Mesendoderm (in vitro differentiated cells): ENCODE results near the gene VWA8.

Experiments
- DNase-seq: peaks from one replicate; pipeline ENCODE4 v3.0.0; 2013
- H2AK5ac ChIP-seq: 2 replicates; pipeline ENCODE4 v1.6.1; 2013; ENCODE audit warnings: low read length, inconsistent platforms
- H2BK120ac ChIP-seq: 2 replicates; pipeline ENCODE4 v1.6.1; 2013; ENCODE audit warnings: low read depth, mild to moderate bottlenecking, low read length, moderate library complexity, mixed read lengths
- H2BK15ac ChIP-seq: replicated peaks from 2 replicates; pipeline ENCODE4 v1.6.1; 2013; ENCODE audit warnings: low read depth, mild to moderate bottlenecking, moderate library complexity
- H2BK5ac ChIP-seq: 2 replicates; pipeline ENCODE4 v1.6.1; 2013; ENCODE audit warnings: low read length, inconsistent platforms
- H3K18ac ChIP-seq: 2 replicates; pipeline ENCODE4 v1.6.1; 2013; ENCODE audit warnings: mild to moderate bottlenecking, low read length, mixed read lengths
- H3K23ac ChIP-seq: one replicate; pipeline ENCODE4 v1.6.1; 2013; ENCODE audit warnings: low read length
- H3K27ac ChIP-seq: 2 replicates; pipeline ENCODE4 v1.5.1; 2013; ENCODE audit warnings: low read depth, mild to moderate bottlenecking, inconsistent platforms, low read length, moderate library complexity
- H3K27me3 ChIP-seq: 2 replicates; pipeline ENCODE4 v1.6.1; 2013; ENCODE audit warnings: low read length, control low read depth, mild to moderate bottlenecking, inconsistent platforms; ENCODE audit not compliant: insufficient read depth, poor library complexity
- H3K36me3 ChIP-seq: 2 replicates; pipeline ENCODE4 v1.6.1; 2013; ENCODE audit warnings: low read length, inconsistent platforms; ENCODE audit not compliant: control insufficient read depth, insufficient read depth
- H3K4ac ChIP-seq: one replicate; pipeline ENCODE4 v1.6.1; 2013; ENCODE audit warnings: low read depth, mild to moderate bottlenecking, low read length, moderate library complexity
- H3K4me1 ChIP-seq: 2 replicates; pipeline ENCODE4 v1.6.1; 2013; ENCODE audit warnings: low read depth, low read length, inconsistent platforms; ENCODE audit not compliant: control insufficient read depth
- H3K4me2 ChIP-seq: 2 replicates; pipeline ENCODE4 v1.6.1; 2013; ENCODE audit warnings: low read length
- H3K4me3 ChIP-seq: 2 replicates; pipeline ENCODE4 v1.5.1; 2013; ENCODE audit warnings: mild to moderate bottlenecking, low read length
- H3K56ac ChIP-seq: one replicate; pipeline ENCODE4 v1.6.1; 2013; ENCODE audit warnings: low read length
- H3K79me1 ChIP-seq: 2 replicates; pipeline ENCODE4 v1.6.1; 2013; ENCODE audit warnings: low read length, inconsistent platforms
- H3K79me2 ChIP-seq: 2 replicates; pipeline ENCODE4 v1.6.1; 2013; ENCODE audit warnings: mild to moderate bottlenecking, low read length; ENCODE audit not compliant: control insufficient read depth, insufficient read depth
- H3K9ac ChIP-seq: 2 replicates; pipeline ENCODE4 v1.6.1; 2013; ENCODE audit warnings: low read length, inconsistent platforms
- H4K5ac ChIP-seq: one replicate; pipeline ENCODE4 v1.6.1; 2013; ENCODE audit warnings: low read length
- H4K8ac ChIP-seq: one replicate; pipeline ENCODE4 v1.6.1; 2013; ENCODE audit warnings: low read depth, mild to moderate bottlenecking, control low read depth, low read length, moderate library complexity
- WGBS: extraction: QIAGEN DNeasy Blood & Tissue Kit; methylation state at CpG from one replicate; pipeline ENCODE4 v1.1.7; 2013; ENCODE audit warnings: low lambda C conversion rate, missing lambda C conversion rate; ENCODE audit not compliant: insufficient coverage; ENCODE audit errors: extremely low coverage; 5-methylcytosine and 5-hydroxymethylcytosine counted together

VWA8 gene

DNA sequence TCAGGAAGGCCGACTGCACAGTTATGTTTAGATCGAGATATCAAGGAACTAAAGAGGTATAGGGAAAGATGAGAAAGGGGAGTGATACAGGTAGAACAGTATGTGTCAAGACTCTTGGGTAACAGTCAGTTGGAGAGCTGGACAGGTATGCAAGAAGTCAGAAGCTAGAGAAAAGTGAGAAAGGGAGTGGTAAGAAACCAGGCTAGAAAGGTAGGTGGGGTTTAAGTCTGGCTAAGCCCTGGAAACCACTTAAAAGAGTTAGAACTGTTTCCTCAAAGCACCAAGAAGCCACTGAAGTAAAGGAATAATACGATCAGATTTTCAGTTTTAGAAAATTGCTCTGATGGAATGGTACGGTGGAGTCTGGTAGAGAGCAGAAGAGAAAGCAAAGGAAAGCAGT lies 196.4 kb downstream of the VWA8 start:
- no peaks in the 10 kb centered on the region for H3K79me1 ChIP-seq
- no peak overlapping the region for H3K4me3 ChIP-seq
- H4K5ac ChIP-seq: no peak overlapping the region
- H3K36me3 ChIP-seq: no peaks in the 10 kb centered on the region
- H3K4me1 ChIP-seq: no peaks in the 10 kb centered on the region
- H2BK5ac ChIP-seq: no peak overlapping the region
- no peak for DNase-seq
- WGBS: no CpG with 5 or more reads among the region's 4 CpGs
- H3K23ac ChIP-seq: no peak overlapping the region
- no peak overlapping the region for H3K4ac ChIP-seq
- H4K8ac ChIP-seq: no peak overlapping the region
- H3K56ac ChIP-seq: no peak overlapping the region
- no peak overlapping the region for H2BK120ac ChIP-seq
- H3K18ac ChIP-seq: no peak overlapping the region
- H3K27me3 ChIP-seq: no peaks in the 10 kb centered on the region
- H3K79me2 ChIP-seq: no peaks in the 10 kb centered on the region
- no peak overlapping the region for H3K4me2 ChIP-seq
- no peak overlapping the region for H2AK5ac ChIP-seq
- H3K27ac ChIP-seq: no peak overlapping the region
- no peak overlapping the region for H3K9ac ChIP-seq
- H2BK15ac ChIP-seq: no peak overlapping the region

DNA sequence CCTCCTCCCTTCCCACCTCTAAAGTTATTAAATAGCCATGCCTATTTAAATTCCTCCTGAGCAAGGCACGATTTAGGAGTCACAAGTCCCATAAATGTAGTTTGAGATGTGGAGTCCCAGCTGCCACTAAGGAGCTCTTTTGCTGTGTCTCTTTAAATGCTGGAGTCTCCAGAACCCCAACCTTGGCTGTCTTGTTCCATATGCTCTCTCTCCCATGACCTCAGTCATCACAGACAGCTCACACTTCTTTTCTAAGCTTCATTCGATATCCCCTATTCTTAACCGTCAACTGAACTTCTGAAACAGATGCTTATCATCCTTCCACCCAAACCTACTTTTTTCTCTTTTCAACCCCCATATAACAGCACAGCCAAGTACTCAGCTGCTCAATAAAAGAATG lies 197.1 kb downstream of the VWA8 start:
- Histone ChIP-seq H3K9ac (no peak overlapping the region), H3K4ac (no peak overlapping the region), H2BK15ac (no peak overlapping the region), H2AK5ac (no peak overlapping the region), H3K23ac (no peak overlapping the region), H3K4me3 (no peak overlapping the region), H3K18ac (no peak overlapping the region), H4K8ac (no peak overlapping the region), H3K4me1 (no peaks in the 10 kb centered on the region), H3K36me3 (no peaks in the 10 kb centered on the region), H3K4me2 (no peak overlapping the region), H3K56ac (no peak overlapping the region), H2BK5ac (no peak overlapping the region), H3K79me2 (no peaks in the 10 kb centered on the region), H3K79me1 (no peaks in the 10 kb centered on the region), H3K27me3 (no peaks in the 10 kb centered on the region), H3K27ac (no peak overlapping the region), H2BK120ac (no peak overlapping the region), H4K5ac (no peak overlapping the region)
- WGBS: 100% methylated on average over 2 of the region's 3 CpGs
- DNase-seq: no peak

DNA sequence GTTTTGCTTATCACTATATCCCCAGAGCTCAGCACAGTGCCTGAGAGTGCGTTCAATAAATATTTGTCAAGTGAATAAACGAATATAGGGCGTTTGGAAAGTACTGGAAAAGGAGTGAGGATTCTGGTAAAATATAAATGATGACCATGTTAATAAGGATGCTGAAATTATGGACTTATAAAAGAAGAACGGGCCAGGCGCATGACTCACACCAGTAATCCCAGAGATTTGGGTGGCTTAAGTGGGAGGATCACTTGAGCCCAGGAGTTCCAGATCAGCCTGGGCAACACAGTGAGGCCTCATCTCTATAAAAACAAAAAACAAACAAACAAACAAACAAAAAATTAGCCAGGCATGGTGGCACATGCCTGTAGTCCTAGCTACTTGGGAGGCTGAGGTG lies 198.1 kb downstream of the VWA8 start:
- Histone ChIP-seq H3K79me1 (no peaks in the 10 kb centered on the region), H3K4me1 (no peaks in the 10 kb centered on the region), H3K27ac (no peak overlapping the region), H3K23ac (no peak overlapping the region), H2BK15ac (no peak overlapping the region), H3K4me2 (no peak overlapping the region), H3K56ac (no peak overlapping the region), H2BK120ac (no peak overlapping the region), H3K36me3 (no peaks in the 10 kb centered on the region), H3K79me2 (no peaks in the 10 kb centered on the region), H3K27me3 (no peaks in the 10 kb centered on the region), H3K9ac (no peak overlapping the region), H4K8ac (no peak overlapping the region), H3K4me3 (no peak overlapping the region), H2AK5ac (no peak overlapping the region), H3K4ac (no peak overlapping the region), H2BK5ac (no peak overlapping the region), H3K18ac (no peak overlapping the region), H4K5ac (no peak overlapping the region)
- DNase-seq: no peak
- 100% methylated on average over 2 of the region's 5 CpGs for WGBS

DNA sequence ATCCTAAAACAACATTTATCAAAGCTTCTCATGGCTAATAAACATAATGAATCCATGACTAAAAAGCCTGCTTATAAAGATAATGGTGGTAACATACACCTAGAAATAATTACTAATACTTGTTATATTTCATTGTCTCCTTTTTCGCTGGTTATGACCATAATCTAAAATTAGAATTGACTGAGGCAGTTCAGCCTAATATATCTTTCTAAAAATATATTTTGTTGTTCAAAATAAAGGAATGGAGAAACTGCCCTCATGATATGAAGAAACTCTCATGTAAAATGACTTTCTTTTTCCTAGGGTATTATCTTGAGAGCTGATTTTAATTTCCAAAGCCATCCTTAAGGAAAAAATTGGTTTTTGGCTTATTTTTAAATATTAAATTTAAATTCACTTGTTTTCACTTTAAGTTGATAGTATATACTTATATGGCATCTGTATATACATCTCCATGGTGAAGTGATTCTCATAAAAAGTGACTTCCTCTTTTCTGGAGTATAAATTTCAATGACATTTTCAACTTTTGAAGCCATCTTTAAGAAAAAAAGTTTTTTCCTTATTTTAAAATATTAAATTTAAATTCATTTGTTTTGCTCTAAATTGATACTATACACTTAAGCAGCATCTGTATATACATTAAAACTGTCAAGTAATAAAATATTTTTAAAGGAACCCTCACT lies 204.6 kb downstream of the VWA8 start:
- Histone ChIP-seq H3K79me1 (no peaks in the 10 kb centered on the region), H2AK5ac (no peak overlapping the region), H3K27me3 (no peaks in the 10 kb centered on the region), H4K8ac (no peak overlapping the region), H3K36me3 (no peaks in the 10 kb centered on the region), H3K9ac (no peak overlapping the region), H3K27ac (no peak overlapping the region), H3K4ac (no peak overlapping the region), H3K18ac (no peak overlapping the region), H3K79me2 (no peaks in the 10 kb centered on the region), H3K23ac (no peak overlapping the region), H3K4me1 (no peaks in the 10 kb centered on the region), H2BK120ac (no peak overlapping the region), H2BK15ac (no peak overlapping the region), H2BK5ac (no peak overlapping the region), H3K4me3 (no peak overlapping the region), H3K4me2 (no peak overlapping the region), H3K56ac (no peak overlapping the region), H4K5ac (no peak overlapping the region)
- no peak for DNase-seq
- no CpG with 5 or more reads among the region's 1 CpG for WGBS

DNA sequence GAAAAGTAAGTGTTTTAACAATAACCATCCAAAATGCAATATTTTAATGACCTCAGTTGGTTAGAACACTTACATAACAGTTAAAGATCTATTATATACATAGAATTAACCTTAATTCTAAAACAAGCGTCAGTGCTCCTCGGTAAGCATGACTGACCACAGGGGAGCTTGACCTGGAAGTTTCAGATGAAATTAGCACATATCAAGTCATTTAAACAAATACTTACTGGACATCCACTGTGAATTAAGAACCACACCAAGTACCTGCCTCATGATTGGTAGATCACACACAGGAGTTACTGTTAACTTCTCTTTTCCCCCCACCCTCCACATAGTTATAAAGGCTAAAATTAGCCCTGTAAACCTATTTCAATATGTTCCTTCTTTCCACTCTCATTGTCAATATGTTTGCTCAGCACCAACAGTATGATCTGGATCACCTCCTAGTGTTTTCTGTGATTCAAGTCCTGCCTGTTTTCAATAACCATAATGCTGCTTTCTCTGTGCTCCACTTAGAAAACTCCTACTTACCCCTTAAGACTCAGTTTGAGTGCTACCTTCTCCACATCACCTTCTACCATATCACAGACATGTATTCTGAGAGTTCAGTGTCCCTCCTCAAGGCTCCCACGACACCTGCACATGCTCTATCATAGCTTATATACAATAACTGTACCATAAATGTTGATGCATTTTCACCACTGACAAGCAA lies 209.0 kb downstream of the VWA8 start:
- Histone ChIP-seq H2AK5ac (no peak overlapping the region), H3K36me3 (no peaks in the 10 kb centered on the region), H3K9ac (no peak overlapping the region), H3K18ac (no peak overlapping the region), H3K4ac (no peak overlapping the region), H2BK5ac (no peak overlapping the region), H4K8ac (no peak overlapping the region), H2BK120ac (no peak overlapping the region), H3K4me1 (no peaks in the 10 kb centered on the region), H3K4me2 (no peak overlapping the region), H3K79me2 (no peaks in the 10 kb centered on the region), H3K4me3 (no peak overlapping the region), H3K23ac (no peak overlapping the region), H2BK15ac (no peak overlapping the region), H3K56ac (no peak overlapping the region), H3K27me3 (no peaks in the 10 kb centered on the region), H4K5ac (no peak overlapping the region), H3K27ac (no peak overlapping the region), H3K79me1 (no peaks in the 10 kb centered on the region)
- WGBS: no CpG with 5 or more reads among the region's 3 CpGs
- DNase-seq: no peak

DNA sequence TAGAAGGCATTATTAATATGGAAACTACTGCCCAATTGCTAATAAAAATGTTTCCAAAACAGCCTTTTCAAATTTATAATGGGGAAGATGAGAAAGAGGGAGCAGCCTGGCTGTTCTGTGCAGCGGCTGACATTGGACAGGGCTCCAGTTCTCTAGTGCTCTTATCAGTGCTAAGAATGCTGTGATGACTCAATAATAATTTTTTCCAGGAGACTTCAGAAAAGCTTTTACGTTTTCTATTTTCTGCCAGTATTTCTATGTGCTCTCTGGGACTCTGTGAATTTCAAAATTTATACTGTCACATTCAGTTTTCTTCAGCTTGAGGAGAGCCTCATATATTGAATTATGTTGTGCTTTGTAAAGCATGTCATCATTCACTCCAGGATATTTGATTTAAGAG lies 209.6 kb downstream of the VWA8 start:
- no peaks in the 10 kb centered on the region for H3K36me3 ChIP-seq
- H3K56ac ChIP-seq: no peak overlapping the region
- H3K23ac ChIP-seq: no peak overlapping the region
- no peak for DNase-seq
- no peaks in the 10 kb centered on the region for H3K79me1 ChIP-seq
- H2BK120ac ChIP-seq: no peak overlapping the region
- H2BK15ac ChIP-seq: no peak overlapping the region
- no peak overlapping the region for H3K4ac ChIP-seq
- H3K27me3 ChIP-seq: no peaks in the 10 kb centered on the region
- no peak overlapping the region for H2BK5ac ChIP-seq
- no peak overlapping the region for H3K4me2 ChIP-seq
- H3K9ac ChIP-seq: no peak overlapping the region
- no CpG with 5 or more reads among the region's 2 CpGs for WGBS
- no peak overlapping the region for H4K5ac ChIP-seq
- H3K79me2 ChIP-seq: no peaks in the 10 kb centered on the region
- no peaks in the 10 kb centered on the region for H3K4me1 ChIP-seq
- H2AK5ac ChIP-seq: no peak overlapping the region
- no peak overlapping the region for H4K8ac ChIP-seq
- no peak overlapping the region for H3K18ac ChIP-seq
- H3K4me3 ChIP-seq: no peak overlapping the region
- no peak overlapping the region for H3K27ac ChIP-seq
